ENCODE results near the gene SESN1. TPM values are rescaled to one million over a fixed set of nuclear protein-coding genes. Genes with fewer than 3 reads are reported as not detected.
"Not testable (repeated sequence)": the region's sequence is repeated elsewhere in the genome, so short reads cannot be mapped to it uniquely, and the experiment has no call there.

SESN1 gene
- 4.2 and 5.3 TPM in 2 replicates for total RNA-seq (2014; rRNA removed; shearing (Covaris generic))

DNA sequence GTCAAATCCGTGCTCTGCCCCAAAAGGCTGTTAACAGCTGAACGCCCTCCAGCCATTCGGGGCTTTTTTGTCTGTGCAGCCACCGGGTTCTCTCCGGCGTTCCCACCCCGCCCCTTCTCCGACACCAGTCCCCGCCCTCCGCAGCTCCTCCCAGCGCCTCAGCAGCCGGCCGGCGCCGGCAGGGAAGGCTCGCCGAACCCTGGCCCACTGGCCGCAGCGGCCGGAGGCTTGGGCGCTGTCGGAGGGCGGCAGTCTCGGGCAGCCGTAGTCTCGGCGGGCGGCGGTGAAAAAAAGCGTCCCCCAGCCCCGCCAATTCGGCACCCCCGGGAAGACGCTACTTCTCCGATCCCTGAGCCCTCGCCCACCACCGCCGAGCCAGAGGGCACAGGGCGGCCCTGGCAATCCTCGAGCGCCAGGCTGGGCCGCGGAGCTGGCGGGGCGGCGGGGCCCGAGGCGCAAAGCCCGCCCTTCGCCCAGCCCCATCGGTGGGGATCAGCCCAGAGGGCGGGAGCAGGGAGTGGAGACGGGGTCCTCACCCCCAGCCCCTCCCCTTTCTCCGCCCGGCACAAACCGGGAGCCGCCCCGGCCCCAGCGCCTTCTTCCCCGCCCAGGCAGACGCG lies at the start of gene SESN1:
SESN1 (minus strand) TSS at position 431 of the 620 bp plus-strand sequence. CDS start 773 bp downstream, outside the sequence.
- peak; percentile 99 for DNase-seq (ENCODE audit: low read depth)

DNA sequence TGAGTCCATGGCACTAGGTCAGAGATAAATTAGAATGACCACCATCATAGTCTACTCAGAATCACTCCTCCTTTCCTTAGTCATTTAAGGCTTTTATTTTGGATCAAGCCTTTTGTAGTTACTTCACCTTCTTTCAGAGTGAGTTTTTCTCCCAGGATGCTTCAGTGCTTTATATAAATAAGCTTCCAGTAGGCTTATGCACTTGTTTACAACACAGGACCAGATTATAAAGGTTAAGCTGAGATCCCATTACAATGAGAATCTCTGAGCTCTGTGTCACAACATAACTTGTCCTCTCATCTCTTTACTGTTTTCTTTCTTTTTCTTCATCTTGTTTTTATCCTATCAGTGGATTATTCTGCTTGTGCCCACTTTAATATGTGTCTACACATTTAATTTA lies 48.5 kb upstream of the SESN1 start:
- DNase-seq (ENCODE audit: low read depth) = no peak

DNA sequence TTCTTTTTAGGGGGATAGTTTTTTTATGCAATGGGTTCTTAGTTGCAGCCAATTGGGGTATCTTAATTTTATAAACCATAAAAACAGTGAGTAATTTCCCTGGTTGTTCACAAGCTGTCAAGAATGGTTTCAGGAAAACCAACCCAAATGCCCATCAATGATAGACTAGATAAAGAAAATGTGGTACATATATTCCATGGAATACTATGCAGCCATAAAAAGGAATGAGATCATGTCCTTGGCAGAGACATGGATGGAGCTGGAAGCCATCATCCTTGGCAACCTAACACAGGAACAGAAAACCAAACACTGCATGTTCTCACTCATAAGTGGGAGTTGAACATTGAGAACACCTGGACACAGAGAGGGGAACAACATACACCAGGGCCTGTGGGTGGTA lies 47.4 kb upstream of the SESN1 start:
- DNase-seq (ENCODE audit: low read depth) = not testable (repeated sequence)

DNA sequence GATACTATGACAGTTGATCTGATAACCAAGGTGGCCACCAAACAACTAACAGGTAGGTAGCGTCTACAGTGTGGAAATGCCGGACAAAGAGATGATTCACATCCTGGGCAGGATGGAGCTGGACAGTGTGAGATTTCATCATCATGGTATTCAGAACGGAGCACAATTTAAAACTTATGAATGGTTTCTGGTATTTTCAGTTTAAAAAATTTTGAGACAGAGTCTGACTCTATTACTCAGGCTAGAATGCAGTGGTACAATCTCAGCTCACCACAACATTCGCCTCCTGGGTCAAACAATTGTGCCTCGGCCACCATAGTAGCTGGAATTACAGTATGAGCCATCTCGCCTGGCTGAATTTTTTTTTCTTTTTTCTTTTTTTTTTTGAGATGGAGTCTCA lies 44.5 kb upstream of the SESN1 start:
- DNase-seq (ENCODE audit: low read depth) = peak; percentile 6

DNA sequence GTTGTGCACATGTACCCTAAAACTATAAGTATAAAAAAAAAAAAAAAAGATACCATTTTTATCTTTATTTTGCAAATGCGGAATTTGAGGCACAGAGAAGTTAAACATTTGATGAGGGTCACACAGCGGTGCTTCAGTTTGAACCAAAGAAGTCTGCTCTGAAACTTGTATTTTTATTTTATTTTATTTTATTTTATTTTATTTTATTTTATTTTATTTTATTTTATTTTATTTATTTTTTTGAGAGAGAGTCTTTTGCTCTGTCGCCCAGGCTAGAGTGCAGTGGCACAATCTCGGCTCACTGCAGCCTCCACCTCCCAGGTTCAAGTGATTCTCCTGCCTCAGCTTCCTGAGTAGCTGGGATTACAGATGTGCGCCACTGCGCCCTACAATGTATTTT lies 41.9 kb upstream of the SESN1 start:
- not testable (repeated sequence) for DNase-seq (ENCODE audit: low read depth)

DNA sequence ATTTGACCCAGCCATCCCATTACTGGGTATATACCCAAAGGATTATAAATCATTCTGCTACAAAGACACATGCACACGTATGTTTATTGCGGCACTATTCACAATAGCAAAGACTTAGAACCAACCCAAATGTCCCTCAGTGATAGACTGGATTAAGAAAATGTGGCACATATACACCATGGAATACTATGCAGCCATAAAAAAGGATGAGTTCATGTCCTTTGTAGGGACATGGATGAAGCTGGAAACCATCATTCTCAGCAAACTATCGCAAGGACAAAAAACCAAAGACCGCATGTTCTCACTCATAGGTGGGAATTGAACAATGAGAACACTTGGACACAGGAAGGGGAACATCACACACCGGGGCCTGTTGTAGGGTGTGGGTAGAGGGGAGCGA lies 41.4 kb upstream of the SESN1 start:
- not testable (repeated sequence) for DNase-seq (ENCODE audit: low read depth)

DNA sequence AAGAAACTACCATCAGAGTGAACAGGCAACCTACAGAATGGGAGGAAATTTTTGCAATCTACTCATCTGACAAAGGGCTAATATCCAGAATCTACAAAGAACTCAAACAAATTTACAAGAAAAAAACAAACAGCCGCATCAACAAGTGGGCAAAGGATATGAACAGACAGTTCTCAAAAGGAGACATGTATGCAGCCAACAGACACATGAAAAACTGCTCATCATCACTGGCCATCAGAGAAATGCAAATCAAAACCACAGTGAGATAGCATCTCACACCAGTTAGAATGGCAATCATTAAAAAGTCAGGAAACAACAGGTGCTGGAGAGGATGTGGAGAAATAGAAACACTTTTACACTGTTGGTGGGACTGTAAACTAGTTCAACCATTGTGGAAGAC lies 41.0 kb upstream of the SESN1 start:
- DNase-seq (ENCODE audit: low read depth) = not testable (repeated sequence)

DNA sequence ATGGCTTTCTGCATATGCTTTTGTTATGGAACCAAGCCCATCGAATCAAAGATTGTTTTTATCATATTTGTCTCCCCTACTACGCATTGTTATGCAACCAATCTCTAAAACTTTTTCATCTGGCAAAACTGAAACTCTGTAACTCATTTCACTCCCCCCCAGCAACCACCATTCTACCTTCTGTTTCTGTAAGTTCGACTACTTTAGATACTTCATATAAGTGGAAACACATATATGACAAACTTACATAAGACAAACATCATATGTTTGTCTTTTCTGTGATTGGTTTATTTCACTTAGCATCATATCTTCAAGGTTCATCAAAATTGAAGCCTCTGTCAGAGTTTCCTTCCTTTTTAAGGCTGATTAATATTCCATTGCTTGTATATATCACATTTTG lies 35.4 kb upstream of the SESN1 start:
- DNase-seq (ENCODE audit: low read depth) = no peak

DNA sequence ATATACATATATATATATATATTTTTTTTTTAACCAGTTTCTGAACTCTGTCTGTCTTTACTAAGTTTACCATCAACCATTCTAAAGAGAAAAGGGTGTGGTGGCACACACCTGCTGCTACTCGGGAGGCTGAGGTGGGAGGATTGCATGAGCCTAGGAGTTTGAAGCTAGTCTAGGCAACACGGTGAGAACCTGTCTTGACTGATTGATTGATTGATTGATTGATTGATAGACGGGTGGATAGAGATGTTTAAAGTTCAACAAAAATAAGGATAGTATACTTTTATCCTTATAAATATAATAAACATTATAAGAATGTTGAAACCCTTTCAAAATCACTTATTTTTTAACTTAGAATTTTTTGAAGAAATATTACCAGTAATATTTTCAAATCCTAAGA lies 30.9 kb upstream of the SESN1 start:
- no peak for DNase-seq (ENCODE audit: low read depth)

DNA sequence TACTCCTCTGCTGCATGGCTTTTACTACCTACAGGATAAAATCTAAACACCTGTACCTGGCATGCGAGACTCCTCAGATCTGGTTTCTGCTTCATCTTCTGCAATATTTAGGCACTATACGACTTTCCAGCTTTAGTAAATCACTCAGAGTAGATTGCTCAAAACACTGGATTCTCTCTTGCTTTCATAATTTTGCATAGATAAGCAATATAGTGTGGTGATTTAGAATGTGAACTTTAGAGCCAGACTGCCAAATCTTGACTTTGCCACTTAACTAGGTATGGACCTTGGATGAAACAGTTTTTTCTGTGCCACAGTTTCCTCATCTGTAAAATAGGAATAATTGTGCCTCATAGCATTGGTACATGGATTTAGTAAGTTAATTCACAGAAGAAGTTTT lies 29.6 kb upstream of the SESN1 start:
- no peak for DNase-seq (ENCODE audit: low read depth)

DNA sequence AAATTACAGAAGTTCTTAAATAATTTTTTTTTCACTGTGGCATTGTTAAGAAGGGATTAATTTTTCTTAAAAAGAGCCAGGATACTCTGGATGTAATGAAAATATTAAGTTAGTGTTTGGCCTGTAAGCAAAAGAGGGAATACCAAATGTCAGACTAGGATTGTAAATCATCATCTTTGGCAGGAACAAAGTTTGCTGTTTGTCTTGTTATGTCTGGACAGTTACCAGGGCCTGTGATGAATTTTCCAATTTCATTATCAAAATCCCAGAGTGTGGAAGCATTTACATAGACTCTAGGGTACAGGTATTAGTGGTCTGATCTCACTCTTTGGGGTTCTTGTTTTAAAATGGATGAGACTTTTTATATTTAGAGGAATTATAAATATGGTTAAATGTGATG lies 26.8 kb upstream of the SESN1 start:
- DNase-seq (ENCODE audit: low read depth) = no peak

DNA sequence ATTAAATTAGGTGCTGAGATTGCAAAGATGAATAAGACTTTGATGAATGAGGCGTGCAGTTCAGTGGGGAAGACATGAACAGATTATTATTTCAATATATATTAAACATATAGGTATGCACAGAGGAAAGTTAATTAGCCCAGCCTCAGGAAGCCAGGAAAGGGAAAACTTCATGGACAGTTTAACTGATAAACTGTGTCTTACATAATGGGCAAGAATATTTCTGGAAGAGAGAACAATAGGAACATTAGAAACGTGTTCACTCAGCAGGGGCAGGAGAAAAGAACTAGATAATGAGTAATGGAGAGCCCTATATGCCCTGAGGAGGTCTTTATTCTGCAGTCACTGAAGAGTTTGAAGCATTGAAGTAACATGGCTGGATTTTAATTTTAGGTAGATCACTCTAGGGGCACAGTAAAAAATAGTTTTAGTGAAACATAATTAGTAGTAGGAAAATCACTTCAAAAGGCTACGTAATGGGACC lies 24.3 kb upstream of the SESN1 start:
- no peak for DNase-seq (ENCODE audit: low read depth)

DNA sequence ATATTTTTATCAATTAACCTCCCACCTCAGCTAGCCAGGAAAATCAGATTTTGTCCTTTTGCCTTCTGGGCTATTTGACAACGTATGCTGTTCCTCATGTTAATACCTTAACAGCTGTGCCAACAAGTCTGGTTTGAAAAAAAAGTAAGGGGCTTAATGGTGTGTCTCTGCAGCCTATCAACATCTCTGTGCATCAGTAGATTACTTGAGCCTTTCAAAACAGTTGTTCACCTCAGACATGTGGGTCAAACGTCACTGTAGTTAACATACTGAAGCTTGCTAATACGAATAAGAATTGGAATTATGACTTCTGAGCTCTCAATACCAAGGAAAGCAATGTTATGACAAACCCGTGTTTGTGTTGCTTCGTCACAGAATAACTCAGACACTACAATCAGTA lies 23.7 kb upstream of the SESN1 start:
- no peak for DNase-seq (ENCODE audit: low read depth)

DNA sequence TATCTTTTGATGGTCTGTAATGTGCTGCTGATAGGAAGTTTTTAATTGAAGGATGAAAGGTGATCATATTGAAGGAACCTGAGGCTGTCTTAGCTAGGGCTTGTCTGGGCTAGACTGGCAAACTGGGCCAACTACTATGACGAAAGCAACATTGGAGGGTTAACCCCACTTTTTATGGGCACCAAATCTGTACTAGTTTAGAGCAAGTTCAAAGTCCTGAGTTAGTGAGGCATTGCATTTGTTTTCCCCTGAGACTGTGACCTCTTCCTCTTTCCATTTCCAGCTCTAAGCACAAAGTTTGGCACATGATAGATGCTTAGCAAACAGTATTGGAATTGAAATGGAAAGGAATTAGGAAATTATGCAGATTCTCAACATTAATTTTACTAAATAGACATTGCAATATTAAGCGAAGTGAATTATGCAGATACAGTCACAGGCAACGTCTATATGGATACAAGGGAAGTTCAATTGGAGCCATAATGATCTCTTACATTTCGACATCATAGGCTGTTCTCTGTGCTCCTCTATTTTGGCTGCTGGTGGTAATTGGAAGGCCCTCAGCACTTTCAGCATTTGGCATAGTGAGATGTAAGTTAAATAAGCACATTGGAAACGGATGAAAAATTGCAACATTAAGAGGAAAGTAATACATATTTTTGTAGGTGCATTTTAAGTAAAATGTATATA lies 22.8 kb upstream of the SESN1 start:
- no peak for DNase-seq (ENCODE audit: low read depth)

DNA sequence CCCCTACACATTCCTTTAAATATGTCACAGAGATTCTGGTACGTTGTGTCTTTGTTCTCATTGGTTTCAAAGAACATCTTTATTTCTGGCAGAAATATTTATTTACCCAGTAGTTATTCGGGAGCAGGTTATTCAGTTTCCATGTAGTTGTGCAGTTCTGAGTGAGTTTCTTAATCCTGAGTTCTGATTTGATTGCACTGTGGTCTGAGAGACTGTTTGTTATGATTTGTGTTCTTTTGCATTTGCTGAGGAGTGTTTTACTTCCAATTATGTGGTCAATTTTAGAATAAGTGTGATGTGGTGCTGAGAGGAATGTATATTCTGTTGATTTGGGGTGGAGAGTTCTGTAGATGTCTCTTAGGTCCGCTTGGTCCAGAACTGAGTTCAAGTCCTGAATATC lies 18.0 kb upstream of the SESN1 start:
- not testable (repeated sequence) for DNase-seq (ENCODE audit: low read depth)

DNA sequence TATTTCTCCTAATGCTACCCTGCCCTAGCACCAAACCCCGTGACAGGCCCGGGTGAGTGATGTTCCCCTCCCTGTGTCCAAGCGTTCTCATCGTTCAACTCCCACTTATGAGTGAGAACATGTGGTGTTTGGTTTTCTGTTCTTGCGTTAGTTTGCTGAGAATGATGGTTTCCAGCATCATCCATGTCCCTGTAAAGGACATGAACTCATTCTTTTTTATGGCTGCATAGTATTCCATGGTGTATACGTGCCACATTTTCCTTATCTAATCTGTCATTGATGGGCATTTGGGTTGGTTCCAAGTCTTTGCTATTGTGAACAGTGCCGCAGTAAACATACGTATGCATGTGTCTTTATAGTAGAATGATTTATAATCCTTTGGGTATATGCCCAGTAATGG lies 15.0 kb upstream of the SESN1 start:
- DNase-seq (ENCODE audit: low read depth) = not testable (repeated sequence)

DNA sequence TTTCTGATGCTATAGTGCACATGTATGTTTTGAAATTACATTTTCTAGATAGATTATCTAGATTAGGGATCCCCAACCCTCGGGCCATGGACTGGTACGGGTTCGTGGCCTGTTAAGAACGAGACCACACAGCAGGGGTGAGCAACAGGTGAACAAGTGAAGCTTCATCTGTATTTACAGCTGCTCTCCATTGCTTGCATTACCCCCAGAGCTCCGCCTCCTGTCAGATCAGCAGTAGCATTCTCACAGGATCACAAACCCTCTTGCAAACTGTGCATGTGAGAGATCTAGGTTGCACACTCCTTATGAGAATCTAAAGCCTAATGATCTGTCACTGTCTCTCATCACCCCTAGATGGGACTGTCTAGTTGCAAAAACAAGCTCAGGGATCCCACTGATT lies 11.0 kb upstream of the SESN1 start:
- DNase-seq (ENCODE audit: low read depth) = no peak

DNA sequence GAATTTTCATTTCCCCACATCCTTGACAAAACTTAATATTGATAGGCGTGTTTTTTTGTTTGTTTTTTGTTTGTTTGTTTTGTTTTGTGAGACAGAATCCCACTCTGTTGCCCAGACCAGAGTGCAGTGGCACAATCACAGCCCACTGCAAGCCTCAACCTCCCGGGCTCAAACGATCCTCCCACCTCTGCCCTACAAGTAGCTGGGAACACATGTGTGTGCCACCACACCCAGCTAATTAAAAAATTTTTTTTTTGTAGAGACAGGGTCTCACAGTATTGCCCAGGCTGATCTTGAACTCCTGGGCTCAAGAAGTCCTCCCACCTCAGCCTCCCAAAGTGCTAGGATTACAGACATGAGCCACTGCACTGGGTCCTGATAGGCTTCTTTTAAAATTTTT lies 9.9 kb upstream of the SESN1 start:
- DNase-seq (ENCODE audit: low read depth) = no peak

DNA sequence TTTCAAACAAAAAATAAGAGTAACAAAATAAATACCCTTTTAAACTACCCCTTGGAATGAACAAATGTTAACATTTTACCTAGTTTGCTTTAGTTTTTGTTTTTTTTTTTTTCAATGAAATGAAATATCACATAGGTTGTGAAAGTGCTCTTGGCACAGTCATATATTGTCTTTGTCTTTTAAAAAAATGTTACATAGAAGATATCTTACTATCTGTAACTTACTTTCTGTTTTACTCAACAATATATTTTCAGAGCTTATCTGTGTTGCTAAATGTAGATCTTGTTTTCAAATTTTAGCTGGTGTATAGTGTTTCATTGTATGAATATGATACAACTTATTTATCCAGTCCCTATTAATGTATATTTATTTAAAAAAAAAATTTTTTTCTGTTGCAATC lies 9.3 kb upstream of the SESN1 start:
- no peak for DNase-seq (ENCODE audit: low read depth)

DNA sequence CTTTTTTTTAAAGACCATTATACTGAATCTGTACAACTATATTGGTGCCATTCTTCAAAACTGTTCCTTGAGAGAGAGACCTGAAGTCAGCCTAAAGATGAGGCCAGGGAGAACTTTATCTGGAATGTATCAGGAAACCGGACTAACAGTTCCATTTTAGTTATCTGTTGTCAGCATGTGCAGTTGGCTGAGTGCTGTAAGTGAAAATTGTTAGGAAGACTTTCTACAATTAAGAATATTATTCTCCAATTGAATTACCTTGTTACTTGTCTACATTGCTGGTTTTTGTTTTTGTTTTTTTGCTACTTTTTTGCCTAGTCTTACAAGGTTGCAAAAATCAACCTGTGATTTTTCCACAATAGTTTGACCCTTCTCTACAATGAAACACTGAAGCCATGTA lies 8.1 kb upstream of the SESN1 start:
- no peak for DNase-seq (ENCODE audit: low read depth)

DNA sequence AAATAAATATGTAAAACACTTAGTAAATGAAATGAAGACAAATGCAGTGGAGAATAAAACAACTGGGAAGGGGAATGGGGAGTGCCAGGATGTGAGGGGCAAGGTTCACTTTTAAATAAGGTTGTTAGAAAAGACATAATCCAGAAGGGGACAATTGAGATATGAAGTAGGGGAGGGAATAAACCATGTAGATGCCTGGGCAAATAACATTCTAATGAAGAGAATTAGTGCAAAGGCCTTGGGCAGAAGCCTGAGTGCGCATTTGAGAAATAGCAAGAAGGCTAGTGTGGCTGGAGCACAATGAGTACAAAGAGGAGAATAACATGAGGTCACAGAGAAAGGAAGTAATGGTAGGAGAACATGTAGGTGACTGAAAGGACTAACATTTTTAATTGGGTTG lies 3.0 kb upstream of the SESN1 start:
- DNase-seq (ENCODE audit: low read depth) = no peak

DNA sequence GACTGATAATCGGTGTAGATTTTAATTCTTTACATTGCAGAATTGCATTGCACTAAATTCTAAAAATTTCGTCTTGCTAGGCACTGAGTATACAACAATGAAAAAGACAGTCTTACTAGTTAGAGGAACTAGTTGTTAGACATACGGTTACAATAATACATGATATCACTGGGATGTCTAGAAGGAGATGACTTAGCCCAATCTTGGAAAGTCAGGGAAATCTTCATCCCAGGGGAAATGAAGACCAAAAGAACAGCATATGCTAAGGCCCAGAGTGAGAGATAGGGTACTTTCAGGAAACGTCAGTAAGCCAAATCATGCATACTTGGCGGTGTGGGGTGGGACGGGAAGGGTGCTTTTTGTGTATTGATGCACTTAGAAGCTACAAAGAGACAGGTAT lies 1.6 kb upstream of the SESN1 start:
- DNase-seq (ENCODE audit: low read depth) = peak; percentile 10

DNA sequence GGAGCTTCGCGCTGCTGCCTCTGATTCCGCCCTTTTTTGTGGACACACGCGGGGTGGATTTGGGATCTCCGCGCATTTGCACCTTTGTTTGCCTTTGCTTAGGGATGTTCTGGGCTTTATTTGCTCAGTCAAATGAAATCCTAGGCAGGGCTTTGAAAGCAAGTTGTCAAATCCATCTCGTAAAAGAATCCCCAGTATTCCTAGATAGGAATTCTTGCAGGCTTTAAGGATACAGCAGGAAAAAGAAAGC lies 1.1 kb upstream of the SESN1 start:
- no peak for DNase-seq (ENCODE audit: low read depth)

Measured in Daoy (cell line).